DMS114 treated with DMSO at 0.1 percent for 48 hours (cell line): ENCODE results near the gene DDAH1.

Experiments
- DNase-seq: peaks from one replicate; lab custom pipeline; 2025; ENCODE audit not compliant: unreplicated experiment; lab: John Stamatoyannopoulos, UW

DDAH1 gene

DNA sequence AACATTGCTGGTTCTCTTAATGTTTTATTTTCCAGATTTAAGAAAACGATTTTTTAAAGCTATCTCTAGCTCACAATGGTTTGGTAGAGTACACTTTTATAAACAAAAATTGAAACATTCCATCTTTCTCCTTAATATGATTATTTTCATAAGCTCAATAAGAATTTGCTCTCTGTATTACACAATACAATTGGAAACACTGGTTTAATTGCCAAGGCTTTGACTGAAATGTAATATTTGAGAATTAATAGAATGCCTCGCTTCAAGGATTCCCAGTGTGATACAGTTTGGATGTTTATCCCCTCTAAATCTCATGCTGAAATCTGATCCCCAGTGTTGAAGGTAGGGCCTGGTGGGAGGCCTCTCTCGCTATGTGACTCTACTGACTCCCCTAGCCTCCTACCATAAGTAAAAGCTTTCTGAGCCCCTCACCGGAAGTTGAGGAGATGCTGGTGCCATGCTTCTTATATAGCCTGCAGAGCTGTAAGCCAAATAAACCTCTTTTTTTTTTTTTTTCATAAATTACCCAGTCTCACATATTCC lies 67.4 kb downstream of the DDAH1 start:
- DNase-seq, result no peak

DNA sequence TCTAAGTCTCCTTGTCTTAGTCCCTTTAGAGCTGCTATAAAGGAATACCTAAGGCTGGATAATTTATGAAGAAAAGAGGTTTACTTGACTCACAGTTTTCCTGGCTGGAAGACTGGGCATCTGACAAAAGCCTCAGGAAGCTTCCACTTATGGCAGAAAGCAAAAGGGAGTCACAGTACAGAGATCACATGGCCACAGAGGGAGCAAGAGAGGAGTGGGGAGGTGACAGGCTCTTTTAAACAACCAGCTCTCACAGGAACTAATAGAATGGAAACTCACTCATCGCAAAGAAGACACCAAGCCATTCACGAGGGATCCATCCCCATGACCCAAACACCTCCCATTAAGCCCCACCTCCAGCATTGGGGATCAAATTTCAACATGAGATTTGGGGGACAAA lies 68.8 kb downstream of the DDAH1 start:
- DNase-seq, result no peak

DNA sequence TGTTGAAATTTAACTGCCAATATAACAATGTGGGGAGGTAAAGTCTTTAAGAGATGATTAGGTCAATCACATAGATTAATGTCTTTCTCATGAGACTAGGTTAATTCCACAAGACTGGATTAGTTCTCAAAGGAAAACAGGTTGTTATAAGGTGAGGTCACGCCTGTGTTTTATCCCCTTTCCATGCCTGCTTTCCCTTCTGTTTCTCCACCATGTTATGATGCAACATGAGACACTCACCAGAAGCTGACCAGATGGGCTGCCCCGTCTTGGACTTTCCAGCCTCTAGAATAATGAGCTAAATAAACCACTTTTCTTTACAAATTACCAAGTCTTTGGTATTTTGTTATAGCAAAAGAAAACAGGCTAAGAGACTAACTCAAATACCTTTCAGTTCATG lies 70.8 kb downstream of the DDAH1 start:
- DNase-seq, result no peak

DNA sequence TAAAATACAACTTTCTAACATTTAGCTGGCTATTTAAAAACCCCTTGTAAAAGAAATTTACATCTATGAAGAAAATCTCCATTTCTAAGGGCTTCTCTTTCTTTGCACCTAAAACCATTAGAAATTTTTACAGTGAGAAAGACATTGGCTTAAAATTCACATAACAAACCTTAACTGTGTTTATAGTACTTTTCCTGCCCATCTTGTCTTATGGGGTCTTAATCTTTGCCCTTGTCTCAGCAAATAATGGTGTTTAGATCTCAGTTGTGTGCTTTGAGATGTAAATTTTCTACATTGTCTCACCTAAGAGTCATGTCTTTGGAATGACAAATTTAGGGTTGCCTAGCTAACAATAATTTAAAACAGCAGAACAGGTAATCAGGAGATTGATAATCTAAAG lies 71.5 kb downstream of the DDAH1 start:
- no peak for DNase-seq

DNA sequence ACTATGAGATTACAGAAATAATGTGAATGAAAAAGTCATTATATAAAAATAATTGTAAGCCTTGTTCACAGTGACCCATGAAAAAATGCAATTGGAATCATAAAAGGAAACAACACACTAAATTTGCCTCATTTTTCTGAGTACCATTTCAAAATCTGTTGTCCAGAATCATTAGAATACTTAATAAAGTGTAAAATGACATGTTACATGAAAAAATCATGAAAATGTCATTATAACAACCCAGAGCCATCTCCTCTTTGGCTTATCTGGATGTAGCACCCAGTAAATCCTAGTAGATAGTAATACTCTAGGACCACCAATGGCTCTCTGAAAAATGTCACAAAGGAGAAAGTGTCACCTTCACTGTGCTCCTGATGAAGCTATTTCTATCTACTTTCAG lies 76.5 kb downstream of the DDAH1 start:
- DNase-seq, result no peak

DNA sequence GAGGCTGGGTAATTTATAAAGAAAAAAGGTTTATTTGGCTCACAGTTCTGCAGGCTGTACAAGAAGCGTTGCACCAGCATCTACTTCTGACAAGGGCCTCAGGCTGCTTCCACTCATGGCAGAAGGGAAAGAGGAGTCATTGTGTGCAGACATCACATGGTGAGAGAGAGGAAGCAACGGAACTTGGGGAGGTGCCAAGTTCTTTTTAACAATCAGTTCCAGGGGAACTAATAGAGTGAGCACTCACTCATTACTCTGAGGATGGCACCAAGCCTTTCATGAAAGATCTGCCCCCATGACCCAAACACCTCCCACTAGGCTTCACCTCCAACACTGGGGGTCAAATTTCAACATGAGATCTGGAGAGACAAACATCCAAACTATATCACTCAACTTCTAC lies 77.2 kb downstream of the DDAH1 start:
- DNase-seq, result no peak

DNA sequence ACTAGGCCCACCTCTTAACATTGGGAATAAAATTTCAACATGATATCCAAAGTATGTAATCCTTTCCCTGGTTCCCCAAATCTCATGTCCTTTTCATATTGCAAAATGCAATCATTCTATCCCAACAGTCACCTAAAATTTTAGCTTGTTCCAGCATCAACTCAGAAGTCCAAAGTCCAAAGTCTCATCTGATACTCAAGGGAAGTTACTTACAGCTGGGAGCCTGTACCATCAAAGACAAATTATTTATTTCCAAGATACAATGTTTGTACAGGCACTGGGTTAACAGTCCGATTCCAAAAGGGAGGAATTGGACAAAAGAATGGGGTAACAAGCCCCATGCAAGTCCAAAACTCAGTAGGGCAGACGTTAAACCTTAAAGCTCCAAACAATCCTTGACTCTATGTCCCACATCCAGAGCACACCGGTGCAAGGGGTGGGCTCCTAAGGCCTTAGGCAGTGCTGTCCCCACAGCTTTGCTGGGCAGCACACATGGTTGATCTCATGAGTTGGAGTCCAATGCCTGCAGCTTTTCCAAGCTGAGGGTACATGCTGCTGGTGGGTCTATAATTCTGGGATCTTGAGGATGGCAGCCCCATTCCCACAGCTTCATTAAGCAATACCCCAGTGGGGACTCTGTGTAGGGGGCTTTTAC lies 78.8 kb downstream of the DDAH1 start:
- no peak for DNase-seq

DNA sequence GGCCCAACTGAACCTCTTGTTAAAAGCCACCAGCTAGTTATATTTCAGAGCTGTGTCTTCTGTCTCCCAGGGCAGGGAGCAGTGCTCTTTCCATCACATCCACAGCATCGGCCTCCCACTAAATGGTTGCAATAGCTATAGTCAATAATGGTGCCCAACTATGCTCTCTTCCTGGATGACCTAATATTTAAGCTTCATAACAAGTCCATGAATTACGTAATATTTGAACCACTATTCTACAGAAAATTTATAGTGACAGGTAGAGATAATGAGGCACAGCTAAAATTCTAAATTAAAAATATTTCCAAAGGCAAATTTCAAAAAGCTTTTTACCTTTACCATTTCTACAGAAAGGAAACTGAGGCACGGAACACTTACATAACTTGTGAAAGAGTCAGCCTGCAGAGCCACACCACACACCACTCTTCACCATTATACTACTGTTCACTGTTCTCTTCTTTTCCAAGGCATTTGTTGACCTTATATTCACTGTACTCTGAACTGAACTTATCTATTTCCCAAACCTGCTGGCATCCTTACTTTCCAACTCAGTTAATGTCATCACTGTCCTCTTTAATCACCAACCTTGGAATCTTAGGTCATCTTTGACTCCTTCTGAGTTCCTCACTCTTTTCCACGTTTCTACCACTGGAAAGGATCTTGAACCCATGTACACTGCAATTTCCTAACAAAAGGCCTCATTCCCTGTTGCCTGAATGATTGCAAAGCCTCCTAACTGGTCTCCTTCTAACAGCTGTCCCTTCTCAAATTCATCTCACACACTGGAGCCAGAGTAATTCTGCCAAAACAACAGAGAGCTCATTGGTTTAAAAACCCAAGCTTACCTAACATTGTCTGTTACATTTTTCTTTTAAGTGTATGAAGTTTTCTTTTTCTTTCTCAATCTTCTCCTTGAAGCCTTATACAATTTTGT lies 85.5 kb downstream of the DDAH1 start:
- DNase-seq, result no peak

DNA sequence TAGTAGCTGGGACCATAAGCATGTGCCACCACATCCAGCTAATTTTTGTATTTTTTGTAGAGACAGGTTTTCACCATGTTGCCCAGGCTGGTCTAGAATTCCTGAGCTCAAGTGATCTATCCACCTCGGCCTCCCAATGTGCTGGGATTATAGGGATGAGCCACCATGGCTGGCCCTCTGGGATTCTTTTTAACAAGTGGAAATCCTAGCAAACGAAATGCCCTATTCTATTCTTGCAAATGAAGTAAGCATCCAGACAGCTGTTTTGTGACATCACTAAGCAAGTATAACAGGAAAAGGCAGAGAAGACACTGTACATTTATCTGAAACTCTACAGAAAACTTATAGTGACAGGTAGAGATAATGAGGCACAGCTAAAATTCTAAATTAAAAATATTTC lies 86.4 kb downstream of the DDAH1 start:
- DNase-seq, result no peak

DNA sequence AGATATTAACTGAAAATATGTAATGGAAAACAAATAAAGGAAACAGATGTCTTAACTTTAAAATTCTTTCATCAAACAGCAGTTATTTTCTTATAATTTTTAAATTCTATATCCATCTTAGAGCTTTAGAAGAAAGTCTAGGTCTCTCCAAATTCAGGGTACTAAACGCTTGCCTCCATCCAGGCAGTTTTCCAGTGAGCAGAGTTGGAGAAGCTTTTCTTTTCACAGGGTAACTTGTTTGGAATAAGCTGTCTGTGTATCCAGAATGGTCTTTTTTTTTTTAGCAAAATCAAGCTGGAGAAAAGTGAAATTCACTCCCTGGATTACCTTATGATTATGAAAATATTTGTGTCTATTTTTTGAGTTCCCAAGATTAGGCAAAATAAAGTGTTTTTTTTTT lies 88.6 kb downstream of the DDAH1 start:
- no peak for DNase-seq

DNA sequence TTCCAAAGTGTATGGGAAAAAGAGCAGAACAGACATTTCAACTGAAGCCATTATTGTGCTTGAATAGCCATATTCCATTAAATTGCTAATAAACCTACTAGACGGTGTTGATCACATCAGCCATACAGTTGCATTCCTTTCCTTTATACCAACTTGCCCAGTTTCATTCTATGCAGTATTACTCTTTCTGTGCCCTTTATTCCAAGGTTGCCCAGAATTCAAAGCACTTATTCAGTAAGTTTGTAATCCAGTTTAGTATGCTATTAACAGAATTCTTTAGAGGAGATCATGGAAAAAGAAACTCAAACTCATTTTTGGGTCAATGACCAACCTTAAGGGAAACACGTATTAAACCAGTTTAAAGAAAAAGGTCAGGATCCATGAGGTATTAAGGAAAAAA lies 89.5 kb downstream of the DDAH1 start:
- DNase-seq, result no peak

DNA sequence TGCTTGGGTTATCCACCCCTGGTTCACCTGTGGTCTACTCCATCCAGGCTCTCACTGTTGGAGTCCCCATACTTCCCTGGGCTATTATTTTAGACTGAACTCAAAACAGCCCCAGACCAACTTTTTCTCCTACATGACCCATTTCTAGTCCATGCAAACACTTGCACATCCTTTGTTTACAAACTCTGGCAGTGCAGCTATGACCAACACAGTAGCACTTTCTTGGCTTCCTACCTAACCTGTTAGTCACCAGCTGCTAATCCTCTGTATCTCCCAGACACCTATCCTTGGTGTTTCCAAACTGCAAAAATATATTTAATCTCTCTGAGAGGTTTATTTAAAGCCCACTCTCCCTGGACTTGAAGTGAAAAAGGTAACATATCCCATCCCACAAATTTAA lies 90.8 kb downstream of the DDAH1 start:
- no peak for DNase-seq

DNA sequence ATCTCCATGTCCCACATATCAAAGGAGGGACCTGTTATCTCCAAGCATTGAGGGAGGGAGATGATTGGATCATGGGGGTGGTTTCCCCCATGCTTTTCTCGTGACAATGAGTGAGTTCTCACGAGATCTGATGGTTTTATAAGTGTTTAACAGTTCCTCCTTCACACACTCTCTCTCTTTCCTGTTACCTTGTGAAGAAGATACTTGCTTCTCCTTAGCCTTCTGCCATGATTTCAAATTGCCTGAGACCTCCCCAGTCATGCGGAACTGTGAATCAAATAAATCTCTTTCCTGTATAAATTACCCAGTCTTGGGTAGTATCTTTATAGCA lies 91.6 kb downstream of the DDAH1 start:
- DNase-seq, result no peak

DNA sequence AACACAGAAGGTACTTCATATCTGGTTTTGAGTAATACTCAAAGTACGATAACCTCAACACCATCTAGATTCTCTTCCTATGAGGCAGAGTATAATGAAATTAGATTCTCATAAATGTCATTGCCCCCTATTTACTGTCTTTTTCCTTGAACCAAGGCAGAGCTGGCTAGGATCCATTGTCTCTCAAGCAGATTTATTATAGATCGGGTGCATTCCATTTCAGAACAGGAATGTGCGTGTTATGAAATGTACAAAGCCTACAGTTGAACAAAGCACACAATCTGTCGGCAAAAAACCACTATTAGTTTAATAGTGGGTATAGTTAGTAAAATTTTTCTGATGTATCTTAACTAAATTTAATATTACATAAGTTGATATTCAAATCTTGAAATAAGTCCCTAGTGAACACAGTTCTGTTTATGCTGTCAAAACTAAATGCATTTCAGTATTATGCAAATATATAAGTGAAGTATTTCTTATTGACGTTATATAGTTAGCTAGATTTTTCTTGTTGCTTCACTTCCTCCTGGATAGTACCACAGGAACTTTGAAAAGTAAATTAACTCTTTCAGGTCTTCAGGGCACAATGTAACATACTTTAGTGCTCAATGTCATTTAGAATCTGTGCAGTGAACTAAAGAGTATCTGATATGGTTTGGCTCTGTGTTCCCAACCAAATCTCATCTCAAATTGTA lies 92.1 kb downstream of the DDAH1 start:
- DNase-seq, result no peak

DNA sequence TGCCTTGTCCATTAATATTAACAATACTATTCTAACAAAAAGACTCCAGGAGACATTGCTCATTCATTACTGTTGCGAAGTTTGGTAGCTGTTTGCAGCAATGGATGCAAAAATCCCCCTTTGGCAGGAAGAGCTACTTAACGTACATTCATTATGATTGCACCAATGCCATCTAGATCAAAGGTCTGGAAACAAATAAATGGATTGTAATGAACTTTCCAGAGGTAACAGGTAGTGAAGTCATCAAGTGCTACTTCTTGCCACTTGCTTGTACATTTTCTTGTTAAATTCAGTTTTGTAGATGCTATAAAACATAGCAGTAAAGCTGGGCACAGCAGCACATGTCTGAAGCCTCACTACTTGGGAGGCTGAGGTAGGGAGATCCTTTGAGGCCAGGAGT lies 93.9 kb downstream of the DDAH1 start:
- no peak for DNase-seq

DNA sequence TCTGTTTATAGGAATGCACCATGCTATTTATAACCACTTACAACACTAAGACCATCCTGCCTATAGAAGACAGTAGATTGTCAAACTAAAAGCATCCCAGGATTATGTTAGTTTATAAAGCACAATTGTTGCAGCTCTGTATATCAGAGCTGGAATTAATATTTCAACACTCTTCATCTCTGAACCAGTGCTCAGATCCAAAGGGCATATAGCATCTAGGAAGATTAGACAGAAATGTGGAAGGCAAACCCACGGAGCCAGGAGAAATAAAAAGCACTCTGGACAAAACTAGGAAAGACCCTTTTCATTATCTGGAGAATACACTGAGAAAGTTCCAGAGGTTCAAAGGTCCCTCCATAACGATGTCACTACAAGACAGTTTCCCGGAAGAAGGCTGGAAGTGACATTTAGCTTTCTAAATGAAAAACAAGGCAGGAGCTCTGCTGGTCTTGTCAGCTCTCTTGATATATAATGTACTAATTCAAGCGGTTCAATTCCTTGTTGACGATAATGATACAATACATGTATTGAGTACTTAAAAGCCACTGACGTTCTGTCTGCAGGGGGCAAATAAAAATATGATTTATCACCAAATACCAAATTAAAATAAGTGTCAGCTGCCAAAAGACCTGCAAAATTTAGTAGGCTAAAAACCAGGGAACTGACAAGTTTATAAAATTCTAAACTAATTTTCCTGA lies 96.7 kb downstream of the DDAH1 start:
- DNase-seq, result no peak

DNA sequence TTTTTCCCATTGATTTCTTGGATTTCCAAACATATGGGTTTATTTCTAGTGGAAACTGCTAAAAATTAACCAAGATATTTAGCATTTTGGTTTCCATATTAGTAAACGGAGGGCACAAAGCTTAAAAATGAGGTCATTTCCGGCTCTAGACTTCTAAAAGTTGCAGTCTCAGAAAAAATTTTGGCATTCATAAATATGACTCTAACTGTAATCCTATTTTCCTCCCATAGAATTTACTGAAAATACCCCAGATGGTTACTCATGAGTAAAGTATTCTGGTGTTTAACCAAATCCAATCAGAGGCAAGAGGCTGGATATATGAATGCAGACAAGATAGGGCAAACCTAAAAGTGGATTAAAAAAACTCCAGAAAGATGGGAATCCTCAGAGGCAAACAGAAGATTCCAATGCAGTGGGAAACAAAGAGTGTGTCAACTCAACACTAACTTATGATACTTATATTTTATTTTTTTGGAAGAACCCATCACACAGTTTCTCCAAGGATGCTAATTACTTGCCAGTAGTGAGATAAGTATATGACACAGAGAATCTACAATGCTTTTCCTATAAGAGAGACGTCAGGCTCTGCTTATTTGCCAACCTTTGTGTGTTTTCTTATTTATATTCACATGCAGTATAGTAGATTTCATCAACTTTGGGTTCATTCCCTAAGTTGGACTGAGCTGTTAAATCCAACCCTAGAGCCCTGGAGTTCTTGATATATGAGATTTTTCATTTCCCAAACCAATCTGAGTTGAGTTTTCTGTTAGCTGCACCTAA lies 98.4 kb downstream of the DDAH1 start:
- no peak for DNase-seq

DNA sequence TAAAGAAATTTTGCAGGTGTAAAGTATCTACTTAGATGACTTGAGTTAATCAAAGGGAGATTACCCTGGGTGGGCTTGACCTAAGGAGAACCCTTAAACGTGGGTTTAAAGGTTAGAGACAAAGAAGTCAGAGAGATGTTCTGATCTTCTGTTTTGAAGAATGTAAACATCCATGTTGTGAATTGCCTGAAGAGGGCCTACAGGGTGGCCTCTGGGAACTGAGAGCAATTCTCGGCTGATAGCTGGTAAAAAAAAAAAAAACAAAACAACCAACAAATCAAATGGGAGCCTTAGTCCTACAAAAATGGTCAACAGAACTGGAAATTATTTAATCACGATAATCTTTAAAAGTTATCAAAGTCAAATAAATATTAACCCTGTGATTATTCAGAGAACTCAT lies 99.1 kb downstream of the DDAH1 start:
- DNase-seq, result no peak

DNA sequence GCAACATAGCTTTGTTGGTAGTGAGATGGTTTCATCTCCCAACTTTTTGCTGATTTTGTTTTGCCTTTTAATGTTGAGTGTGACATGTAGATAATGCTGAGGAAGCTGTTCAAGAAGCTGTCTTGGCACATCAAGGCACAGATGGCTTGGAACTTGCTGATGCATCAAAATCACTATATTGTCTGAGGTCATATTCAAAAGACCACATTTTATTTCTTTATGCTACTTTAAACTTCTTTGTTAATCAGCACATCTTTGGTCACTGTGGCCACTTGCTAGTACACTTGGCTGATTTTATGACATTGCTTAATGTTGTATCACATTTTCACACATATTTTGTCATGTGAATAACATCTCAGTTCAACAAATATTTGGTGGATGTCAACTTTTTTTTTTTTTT lies 101.4 kb downstream of the DDAH1 start:
- no peak for DNase-seq

DNA sequence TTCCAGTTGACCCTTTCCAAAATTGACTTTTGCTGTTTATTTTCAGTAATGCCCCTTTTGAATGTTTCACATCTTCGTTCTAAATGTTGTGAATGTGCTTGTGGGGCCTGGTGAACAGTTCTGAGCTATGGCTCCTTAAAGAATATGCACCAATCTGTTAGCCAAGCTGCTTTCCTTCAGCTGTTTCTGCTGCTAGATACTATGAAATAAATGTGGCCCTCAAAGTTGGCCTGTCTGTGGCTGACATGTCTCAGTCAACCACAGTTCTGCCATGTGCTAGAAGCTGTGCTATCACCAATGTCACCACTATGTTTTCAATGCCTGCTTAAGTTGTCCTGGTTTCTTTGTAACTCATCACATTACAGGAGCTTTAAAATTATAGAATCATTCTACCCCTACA lies 101.9 kb downstream of the DDAH1 start:
- no peak for DNase-seq
